Ureter (tissue), 1 donor: ENCODE measurements around the gene LMF2. TPM values are rescaled to one million over a fixed set of nuclear protein-coding genes. Genes with fewer than 3 reads are reported as not detected.

Source experiments
- DNase-seq: peaks from one replicate; pipeline ENCODE4 v3.0.0-alpha.2; 2020; ENCODE audit warnings: low spot score
- total RNA-seq: library from RNA; stranded (reverse); gene quantifications from one replicate; pipeline ENCODE4 v1.2.4, GENCODE V29; 2023
- donor health status: DM: yes; HTN: yes; CAD: no.

LMF2 gene
- total RNA-seq, 1 donor from 2014 or later: 63.6 TPM

DNA sequence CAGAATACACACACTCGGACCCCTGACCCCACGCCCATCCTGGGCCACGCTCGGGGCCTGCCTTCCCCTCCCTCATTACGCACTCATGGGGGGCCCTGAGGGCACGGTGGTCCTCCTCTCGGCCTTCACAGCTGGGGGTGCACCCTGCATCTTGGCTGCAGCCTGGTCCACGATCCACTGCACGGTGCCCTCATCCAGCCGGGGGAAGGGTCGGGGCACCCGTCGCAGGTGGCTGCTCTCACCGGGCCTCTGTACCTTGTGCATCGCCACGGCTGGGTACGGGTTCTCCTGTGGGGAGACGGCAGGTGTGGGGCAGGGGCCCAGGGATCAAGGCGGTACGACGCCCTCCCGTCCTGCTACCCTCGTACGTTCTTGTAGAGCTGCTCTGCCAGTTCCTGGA lies 43.1 kb downstream of the LMF2 start:
- no peak for DNase-seq

DNA sequence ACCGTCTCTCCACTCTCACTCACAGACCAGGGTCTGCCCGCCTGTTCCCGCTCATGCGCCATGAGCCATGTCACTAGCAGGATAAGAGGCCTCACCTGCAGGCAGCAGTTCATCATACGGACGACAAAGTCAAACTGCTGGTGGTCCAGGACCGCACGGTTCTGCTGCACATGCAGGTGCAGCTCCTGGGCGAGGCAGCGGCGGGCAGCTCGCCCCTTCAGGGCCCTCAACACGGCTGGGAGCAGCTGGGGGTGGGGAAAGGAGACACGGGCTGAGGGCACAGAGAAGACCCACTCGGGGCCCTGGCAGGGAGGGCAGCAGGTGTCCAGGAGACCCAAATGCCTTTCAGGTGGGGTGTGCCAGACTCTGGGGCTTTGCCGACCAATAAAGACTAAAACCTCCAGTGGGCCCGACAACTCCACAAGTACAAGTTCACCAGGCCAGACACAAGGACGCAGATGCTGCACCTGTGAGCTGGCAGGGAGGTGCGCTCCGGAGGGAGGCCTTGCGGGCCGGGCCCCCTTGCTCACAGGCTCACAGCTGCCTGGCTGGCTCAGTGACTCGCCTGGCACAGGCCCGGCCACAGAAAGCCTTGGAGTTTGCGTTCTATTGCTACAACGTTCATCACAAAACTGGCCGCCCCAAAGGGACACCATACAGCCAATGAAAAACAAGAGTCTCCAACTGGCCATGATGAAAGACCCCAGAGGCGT lies 44.2 kb downstream of the LMF2 start:
- DNase-seq: no peak

- no peak for DNase-seq
Measured at GRCh38 chr22:50461979-50462540, 45.4 kb downstream of the LMF2 start.

- no peak for DNase-seq
Measured at GRCh38 chr22:50461536-50461935, 46.0 kb downstream of the LMF2 start.

DNA sequence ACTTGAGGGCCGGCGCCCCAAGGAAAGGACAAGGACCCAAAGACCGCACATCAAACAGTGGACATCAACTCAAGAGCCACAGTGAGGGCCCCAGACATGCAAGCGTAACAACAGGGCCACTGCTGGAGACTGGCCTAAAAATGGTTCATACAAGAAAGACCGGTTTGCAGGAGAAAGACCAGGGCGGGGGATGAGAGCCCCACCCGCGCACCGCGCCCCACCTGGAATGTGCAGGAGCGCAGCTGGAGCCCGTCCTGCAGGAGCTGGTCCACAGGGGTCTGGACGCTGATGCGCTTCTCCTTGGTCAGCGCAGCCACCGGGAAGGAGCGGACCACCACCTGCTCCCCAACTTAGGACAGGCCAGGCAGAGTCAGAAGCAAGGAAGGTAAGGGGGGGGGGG lies 46.6 kb downstream of the LMF2 start:
- DNase-seq: peak; percentile 76

DNA sequence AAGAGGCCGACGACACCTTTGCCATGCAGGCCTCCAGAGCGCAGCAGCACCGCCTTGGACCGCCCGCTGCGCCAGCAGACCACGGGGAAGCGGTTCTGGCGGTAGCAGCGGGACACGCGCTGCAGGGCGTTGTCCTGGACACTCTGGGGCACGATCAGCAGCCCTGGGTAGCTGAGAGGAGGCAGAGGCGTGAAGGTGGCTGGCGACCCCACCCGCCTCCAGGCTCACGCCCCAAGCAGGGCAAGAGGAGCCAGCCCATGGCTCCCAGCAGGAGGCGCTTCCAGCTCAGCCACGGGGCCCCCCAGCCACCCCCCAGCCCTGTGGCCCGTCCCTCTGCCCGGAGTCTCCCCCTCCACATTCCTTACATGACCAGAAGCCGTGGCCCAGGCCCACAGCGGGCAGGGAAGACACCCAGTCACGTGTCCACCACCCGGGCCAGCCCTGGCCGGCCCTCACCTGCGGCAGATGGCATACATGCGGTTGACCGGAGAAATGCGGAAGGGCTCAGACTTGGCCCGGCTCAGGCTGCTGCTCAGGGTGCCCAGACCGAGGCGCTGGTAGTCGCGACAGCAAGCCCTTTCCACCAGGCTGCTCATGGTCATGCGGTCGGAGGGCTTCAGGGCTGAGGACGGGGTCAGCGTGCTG lies 47.9 kb downstream of the LMF2 start:
- no peak for DNase-seq

DNA sequence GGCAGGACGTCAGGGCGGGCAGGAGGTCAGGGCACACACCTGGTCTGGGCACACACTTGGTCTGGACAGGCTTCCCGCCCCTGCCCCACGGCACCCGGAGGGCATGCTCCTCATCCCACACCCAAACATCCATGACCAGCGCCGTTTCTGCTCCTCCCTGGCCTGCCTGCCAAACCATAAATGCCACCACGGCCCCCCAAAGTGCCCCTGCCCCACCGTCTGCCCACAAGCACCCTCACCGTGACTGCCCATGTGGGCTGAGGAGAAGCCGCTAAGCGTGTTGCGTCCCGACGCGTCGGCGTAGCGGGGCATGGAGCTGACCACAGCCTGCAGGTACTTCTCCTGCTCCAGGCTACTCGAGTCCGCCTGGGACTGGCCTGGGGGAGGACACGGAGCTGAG lies 48.5 kb downstream of the LMF2 start:
- DNase-seq: no peak

GRCh38 chr22:50456466-50457234 lies 50.9 kb downstream of the LMF2 start:
- no peak for DNase-seq

DNA sequence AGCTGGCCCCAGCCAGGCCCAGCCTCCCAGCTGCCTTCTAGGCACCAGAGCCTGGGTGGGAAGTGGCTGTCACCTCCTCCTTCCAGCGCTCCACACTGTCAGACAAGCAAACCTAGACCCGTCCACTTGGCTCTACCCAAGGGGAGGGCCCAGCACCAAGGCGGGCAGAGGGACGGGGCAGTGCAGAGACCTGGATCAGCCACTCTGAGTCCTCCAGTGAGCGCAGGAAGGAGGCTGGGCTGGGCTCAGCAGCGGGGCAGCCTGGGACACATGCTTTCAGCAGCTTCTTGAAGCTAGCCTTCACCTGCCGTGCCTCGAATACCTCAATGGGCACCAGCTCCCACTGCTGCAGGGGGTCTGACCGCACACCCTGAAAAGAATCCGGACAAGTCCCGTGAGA lies 51.5 kb downstream of the LMF2 start:
- no peak for DNase-seq

- no peak for DNase-seq
Measured at GRCh38 chr22:50455201-50455600, 52.3 kb downstream of the LMF2 start.

GRCh38 chr22:50454556-50455075 lies 52.9 kb downstream of the LMF2 start:
- no peak for DNase-seq

Other genes starting within 250 kb of the LMF2 start
- 14.1 TPM for gene MAPK12, start 246.0 kb downstream of the LMF2 start, total RNA-seq
- 15.4 TPM for gene MAPK11, start 237.3 kb downstream of the LMF2 start, total RNA-seq
- gene PLXNB2, start 200.1 kb downstream of the LMF2 start, total RNA-seq: 443 TPM
- gene DENND6B, start 180.7 kb downstream of the LMF2 start, total RNA-seq: 21.4 TPM
- gene PPP6R2, start 164.4 kb downstream of the LMF2 start, total RNA-seq: 63.5 TPM
- 79.2 TPM for gene SBF1, start 32.7 kb downstream of the LMF2 start, total RNA-seq
- gene ADM2, start 26.2 kb downstream of the LMF2 start, total RNA-seq: 4.6 TPM
- gene MIOX, start 20.8 kb downstream of the LMF2 start, total RNA-seq: not detected
- 37.7 TPM for gene NCAPH2, start 522 bp upstream of the LMF2 start, total RNA-seq
- not detected for gene SCO2, start 17.9 kb upstream of the LMF2 start, total RNA-seq
- gene TYMP, start 22.3 kb upstream of the LMF2 start, total RNA-seq: 37.9 TPM
- gene KLHDC7B, start 38.2 kb upstream of the LMF2 start, total RNA-seq: 1.2 TPM
- gene SYCE3, start 55.2 kb upstream of the LMF2 start, total RNA-seq: not detected
- 62.3 TPM for gene CPT1B, start 70.7 kb upstream of the LMF2 start, total RNA-seq
- 98.0 TPM for gene CHKB, start 75.1 kb upstream of the LMF2 start, total RNA-seq
- gene MAPK8IP2, start 93.1 kb upstream of the LMF2 start, total RNA-seq: 0.83 TPM
- 61.9 TPM for gene ARSA, start 120.5 kb upstream of the LMF2 start, total RNA-seq
- 37.1 TPM for gene SHANK3, start 165.1 kb upstream of the LMF2 start, total RNA-seq
- gene ACR, start 230.5 kb upstream of the LMF2 start, total RNA-seq: 1.7 TPM